ENCODE measurements around the gene PSMD2. TPM values are rescaled to one million over a fixed set of nuclear protein-coding genes. Genes with fewer than 3 reads are reported as not detected.
"Not testable (repeated sequence)": the region's sequence is repeated elsewhere in the genome, so short reads cannot be mapped to it uniquely, and the experiment has no call there.

PSMD2 gene
- total and polyA plus RNA-seq, 8 donors = 182 to 263 (median 213) TPM

- Histone ChIP-seq H3K4me1 (peaks cover 16 to 31% of the 10 kb centered on the region in 2 donors), H3K27me3 (peaks cover 22 to 88% of the 10 kb centered on the region in 2 donors), H3K27ac (no peak overlapping the region), H3K9me3 (no peaks in the 10 kb centered on the region), H3K36me3 (peaks cover 0 to 13% of the 10 kb centered on the region in 2 donors), H3K4me3 (no peak overlapping the region)
- ATAC-seq (no peak), DNase-seq (no peak)
- intact Hi-C loops (cut with DNase I) = no loop called here
- TF ChIP-seq, protein P1, sequence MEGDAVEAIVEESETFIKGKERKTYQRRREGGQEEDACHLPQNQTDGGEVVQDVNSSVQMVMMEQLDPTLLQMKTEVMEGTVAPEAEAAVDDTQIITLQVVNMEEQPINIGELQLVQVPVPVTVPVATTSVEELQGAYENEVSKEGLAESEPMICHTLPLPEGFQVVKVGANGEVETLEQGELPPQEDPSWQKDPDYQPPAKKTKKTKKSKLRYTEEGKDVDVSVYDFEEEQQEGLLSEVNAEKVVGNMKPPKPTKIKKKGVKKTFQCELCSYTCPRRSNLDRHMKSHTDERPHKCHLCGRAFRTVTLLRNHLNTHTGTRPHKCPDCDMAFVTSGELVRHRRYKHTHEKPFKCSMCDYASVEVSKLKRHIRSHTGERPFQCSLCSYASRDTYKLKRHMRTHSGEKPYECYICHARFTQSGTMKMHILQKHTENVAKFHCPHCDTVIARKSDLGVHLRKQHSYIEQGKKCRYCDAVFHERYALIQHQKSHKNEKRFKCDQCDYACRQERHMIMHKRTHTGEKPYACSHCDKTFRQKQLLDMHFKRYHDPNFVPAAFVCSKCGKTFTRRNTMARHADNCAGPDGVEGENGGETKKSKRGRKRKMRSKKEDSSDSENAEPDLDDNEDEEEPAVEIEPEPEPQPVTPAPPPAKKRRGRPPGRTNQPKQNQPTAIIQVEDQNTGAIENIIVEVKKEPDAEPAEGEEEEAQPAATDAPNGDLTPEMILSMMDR (IDR thresholded peaks at IDR 0.05) = no peak
Observed at GRCh38 chr3:184262764-184263179, 36.3 kb upstream of the PSMD2 start.

DNA sequence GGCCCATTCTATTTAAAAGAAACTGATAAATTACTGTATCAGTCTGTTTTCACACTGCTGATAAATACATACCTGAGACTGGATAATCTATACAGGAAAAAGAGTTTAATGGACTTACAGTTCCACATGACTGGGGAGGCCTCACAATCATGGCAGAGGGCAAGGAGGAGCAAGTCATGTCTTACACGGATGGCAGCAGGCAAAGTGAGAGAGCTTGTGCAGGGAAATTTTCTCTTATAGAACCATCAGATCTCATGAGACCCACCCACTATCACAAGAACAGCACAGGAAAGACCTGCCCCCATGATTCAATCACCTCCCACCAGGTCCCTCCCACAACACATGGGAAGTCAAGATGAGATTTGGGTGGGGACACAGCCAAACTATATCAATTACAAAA lies 31.8 kb upstream of the PSMD2 start:
- H3K36me3 ChIP-seq; H3K4me1 ChIP-seq; intact Hi-C loops (cut with DNase I); ATAC-seq; DNase-seq; H3K4me3 ChIP-seq; H3K27ac ChIP-seq; H3K9me3 ChIP-seq: not testable (repeated sequence)
- peaks cover 6 to 74% of the 10 kb centered on the region in 2 donors for H3K27me3 ChIP-seq

GRCh38 chr3:184272269-184272668 lies 26.8 kb upstream of the PSMD2 start:
- H3K27ac ChIP-seq = no peak overlapping the region

DNA sequence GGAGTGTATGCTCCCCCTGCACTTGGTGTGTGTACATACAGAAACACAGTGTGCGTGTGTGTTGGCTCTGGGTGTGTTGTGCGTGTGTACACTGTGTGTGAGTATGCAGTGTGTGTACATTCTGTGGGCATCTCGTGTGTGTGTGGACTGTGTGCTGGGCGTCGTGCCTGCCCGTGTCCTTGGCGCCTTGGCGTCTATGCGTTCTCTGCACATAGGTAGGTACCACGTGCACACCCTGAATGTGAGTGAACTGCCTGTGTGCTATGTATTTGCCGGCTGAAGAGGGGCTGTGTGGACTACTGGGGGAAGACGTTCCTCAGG lies 23.7 kb upstream of the PSMD2 start:
- no peaks in the 10 kb centered on the region for H3K4me1 ChIP-seq
- H3K27ac ChIP-seq = no peak overlapping the region
- ATAC-seq (no peak), DNase-seq (no peak)
- TF ChIP-seq, protein P1 (IDR thresholded peaks at IDR 0.05) = no peak
- H3K9me3 ChIP-seq = no peaks in the 10 kb centered on the region
- no peaks in the 10 kb centered on the region for H3K36me3 ChIP-seq
- H3K27me3 ChIP-seq = peaks cover 24 to 67% of the 10 kb centered on the region in 2 donors
- intact Hi-C loops (cut with DNase I) = no loop called here
- H3K4me3 ChIP-seq = no peak overlapping the region

More at GRCh38 chr3:184272269-184272668, 26.8 kb upstream of the PSMD2 start:
- no peak for DNase-seq
- no peak for ATAC-seq
- Histone ChIP-seq H3K36me3 (no peaks in the 10 kb centered on the region), H3K4me1 (no peaks in the 10 kb centered on the region), H3K27me3 (peaks cover 24 to 71% of the 10 kb centered on the region in 2 donors), H3K9me3 (no peaks in the 10 kb centered on the region), H3K4me3 (no peak overlapping the region)
- TF ChIP-seq, protein P1 (IDR thresholded peaks at IDR 0.05) = no peak
- intact Hi-C loops (cut with DNase I) = no loop called here

DNA sequence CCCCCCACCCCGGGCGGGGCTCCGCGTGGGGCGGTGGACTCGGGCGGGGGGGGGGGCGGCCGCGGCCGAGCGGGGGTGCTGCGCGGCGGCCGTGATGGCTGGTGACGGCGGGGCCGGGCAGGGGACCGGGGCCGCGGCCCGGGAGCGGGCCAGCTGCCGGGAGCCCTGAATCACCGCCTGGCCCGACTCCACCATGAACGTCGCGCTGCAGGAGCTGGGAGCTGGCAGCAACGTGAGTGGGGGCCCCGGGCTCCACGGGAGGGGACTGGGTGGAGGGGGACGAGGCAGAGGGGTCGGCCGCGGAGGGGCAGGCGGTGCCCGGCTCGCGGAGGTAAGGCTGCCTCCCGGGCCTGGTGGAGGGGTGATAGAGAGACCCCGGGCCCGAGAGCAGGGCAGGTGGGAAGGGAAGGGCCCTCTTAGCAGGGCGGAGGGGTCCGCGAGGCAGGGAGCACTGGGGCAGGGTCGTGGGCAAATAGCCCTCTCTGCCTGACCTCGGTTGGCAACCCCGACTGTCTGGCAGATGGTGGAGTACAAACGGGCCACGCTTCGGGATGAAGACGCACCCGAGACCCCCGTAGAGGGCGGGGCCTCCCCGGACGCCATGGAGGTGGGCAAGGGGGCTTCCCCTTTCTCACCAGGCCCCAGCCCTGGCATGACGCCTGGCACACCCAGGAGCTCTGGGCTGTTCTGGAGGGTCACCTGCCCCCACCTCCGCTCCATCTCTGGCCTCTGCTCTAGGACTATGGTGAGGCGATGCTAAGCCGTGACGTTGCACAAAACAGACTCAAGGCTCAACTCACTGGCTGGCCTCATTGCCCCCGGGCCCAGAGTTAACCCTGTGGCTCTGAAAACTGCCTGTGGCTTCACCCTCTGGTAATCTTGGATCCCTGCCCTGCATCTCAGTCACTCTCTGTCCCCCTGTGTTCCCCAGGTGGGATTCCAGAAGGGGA lies 22.8 kb upstream of the PSMD2 start, which contains the start of gene ECE2:
ECE2 (plus strand) TSS at position 62 of the 950 bp plus-strand sequence; CDS start at position 194, 132 bp downstream.
- TF ChIP-seq, protein P1 (IDR thresholded peaks at IDR 0.05) = no peak
- Histone ChIP-seq H3K4me3 (no peak within 1 kb of the TSS), H3K27me3 (peaks cover 24 to 58% of the 10 kb centered on the region in 2 donors)

More for the DNA sequence above, 22.8 kb upstream of the PSMD2 start, which contains the start of gene ECE2:
- intact Hi-C loops (cut with DNase I) = no loop called here
- Histone ChIP-seq H3K4me1 (no peaks in the 10 kb centered on the region), H3K27ac (no peak within 1 kb of the TSS), H3K9me3 (no peaks in the 10 kb centered on the region), H3K36me3 (no peaks in the 10 kb centered on the region)
- DNase-seq (no peak), ATAC-seq (no peak)
